Gastrocnemius medialis (tissue), 4 donors: ENCODE measurements around the gene GPA33. TPM values are rescaled to one million over a fixed set of nuclear protein-coding genes. Genes with fewer than 3 reads are reported as not detected.

ENCODE experiments used
- ATAC-seq, 2 donors: fragments of 150-250 bp; one replicate each; pipeline ENCODE4 v1.9.1; 2016
- DNase-seq, 2 donors: peaks; one replicate each; pipeline ENCODE4 v3.0.0-alpha.2; 2019
- H3K27ac ChIP-seq, 4 donors: fragments of 200-600 bp; sonication (generic); 1 replicate in 1 of 4; 2 replicates in 3 of 4; pipeline ENCODE4 v1.5.1; 2016 to 2018; ENCODE audit warnings: mild to moderate bottlenecking in 2 of 4, moderate library complexity in 1 of 4
- H3K27me3 ChIP-seq, 3 donors: fragments of 200-600 bp; sonication (generic) in 2 of 3; 1 replicate in 1 of 3; 2 replicates in 2 of 3; pipeline versions ENCODE4 v1.5.1 to v1.6.0; 2016 to 2019; ENCODE audit warnings: mild to moderate bottlenecking in 1 of 3, moderate library complexity in 1 of 3
- H3K36me3 ChIP-seq, 2 donors: fragments of 200-600 bp; sonication (generic) in 1 of 2; one replicate each; pipeline ENCODE4 v1.5.1; 2017 to 2018
- H3K4me1 ChIP-seq, 2 donors: fragments of 200-600 bp; sonication (generic) in 1 of 2; one replicate each; pipeline ENCODE4 v1.5.1; 2016 to 2017; ENCODE audit warnings: mild to moderate bottlenecking in 2 of 2
- H3K4me3 ChIP-seq, 4 donors: fragments of 200-600 bp; sonication (generic) in 3 of 4; 1 replicate in 1 of 4; 2 replicates in 3 of 4; pipeline ENCODE4 v1.5.1; 2016 to 2019; ENCODE audit warnings: mild to moderate bottlenecking in 2 of 4
- H3K9me3 ChIP-seq, 3 donors: fragments of 200-600 bp; sonication (generic) in 2 of 3; 1 replicate in 1 of 3; 2 replicates in 2 of 3; pipeline ENCODE4 v1.5.1; 2016 to 2019
- POLR2A ChIP-seq, 2 donors: fragments of 450-650 bp; IDR thresholded peaks; one replicate each; pipeline ENCODE4 v1.6.1; 2017; ENCODE audit warnings: antibody characterized with exemption in 2 of 2, mild to moderate bottlenecking in 2 of 2, moderate library complexity in 2 of 2
- in situ Hi-C, 4 donors: fragments of 200-750 bp; cut with MboI; loops; one replicate each; pipeline versions ENCODE4 v1.15.0 to v1.8.0; 2017; ENCODE audit warnings: low sequenced_read_pairs in 4 of 4
- intact Hi-C: fragments of 100-400 bp; cut with DNase I; formaldehyde crosslinking; loops from one replicate; pipeline ENCODE4 v1.15.1; 2023; ENCODE audit warnings: low total_unique reads
- total RNA-seq, 4 donors: library from RNA; depleted of rRNA; stranded (reverse); fragments of >200 nt; gene quantifications; one replicate each; pipeline versions ENCODE4 v1.1.0 to v1.2.3, GENCODE V29; 2016
- TF ChIP-seq, protein P1 (sequence below), 5 experiments: fragments of 450-650 bp in 3 of 5; fragments of 200-600 bp in 2 of 5; sonication (generic) in 2 of 5; IDR thresholded peaks in 4 of 5; conservative IDR thresholded peaks in 1 of 5; 1 replicate in 4 of 5; 2 replicates in 1 of 5; pipeline ENCODE4 v1.5.1; 2016 to 2019; ENCODE audit warnings: antibody characterized with exemption in 5 of 5, mild to moderate bottlenecking in 3 of 5, moderate library complexity in 3 of 5

GPA33 gene
- total RNA-seq, 4 donors from 2014 or later = 1.9 TPM; not detected in 3

DNA sequence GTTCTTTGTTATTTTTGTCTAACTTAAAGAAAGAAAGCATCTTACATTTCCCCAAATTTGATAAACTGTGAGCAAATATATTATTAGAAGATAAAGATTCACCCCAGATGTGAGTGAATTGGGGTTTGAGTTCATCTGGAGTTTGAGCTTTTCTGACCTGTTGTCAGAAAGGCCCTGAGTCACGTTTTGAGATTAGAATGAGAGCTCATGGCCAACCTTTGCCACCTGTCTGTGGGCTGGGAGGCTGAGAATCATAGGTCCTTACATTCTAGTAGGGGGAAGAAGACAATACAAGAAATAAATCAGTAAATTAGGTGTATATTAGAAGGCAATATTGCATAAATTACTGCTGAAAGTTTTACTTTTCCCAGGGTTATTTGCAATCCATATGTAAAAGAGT is 26.0 kb upstream of the GPA33 start:
- H3K4me3 ChIP-seq = no peak overlapping the region
- H3K36me3 ChIP-seq = peaks cover 0 to 47% of the 10 kb centered on the region in 2 donors
- H3K9me3 ChIP-seq = no peaks in the 10 kb centered on the region
- DNase-seq = no peak
- H3K27ac ChIP-seq = peak overlapping the region; percentile 58 to 83 (median 70)
- TF ChIP-seq, protein P1, sequence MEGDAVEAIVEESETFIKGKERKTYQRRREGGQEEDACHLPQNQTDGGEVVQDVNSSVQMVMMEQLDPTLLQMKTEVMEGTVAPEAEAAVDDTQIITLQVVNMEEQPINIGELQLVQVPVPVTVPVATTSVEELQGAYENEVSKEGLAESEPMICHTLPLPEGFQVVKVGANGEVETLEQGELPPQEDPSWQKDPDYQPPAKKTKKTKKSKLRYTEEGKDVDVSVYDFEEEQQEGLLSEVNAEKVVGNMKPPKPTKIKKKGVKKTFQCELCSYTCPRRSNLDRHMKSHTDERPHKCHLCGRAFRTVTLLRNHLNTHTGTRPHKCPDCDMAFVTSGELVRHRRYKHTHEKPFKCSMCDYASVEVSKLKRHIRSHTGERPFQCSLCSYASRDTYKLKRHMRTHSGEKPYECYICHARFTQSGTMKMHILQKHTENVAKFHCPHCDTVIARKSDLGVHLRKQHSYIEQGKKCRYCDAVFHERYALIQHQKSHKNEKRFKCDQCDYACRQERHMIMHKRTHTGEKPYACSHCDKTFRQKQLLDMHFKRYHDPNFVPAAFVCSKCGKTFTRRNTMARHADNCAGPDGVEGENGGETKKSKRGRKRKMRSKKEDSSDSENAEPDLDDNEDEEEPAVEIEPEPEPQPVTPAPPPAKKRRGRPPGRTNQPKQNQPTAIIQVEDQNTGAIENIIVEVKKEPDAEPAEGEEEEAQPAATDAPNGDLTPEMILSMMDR (IDR thresholded peaks at IDR 0.05 in 4 of 5, conservative IDR thresholded peaks at IDR 0.05 in 1 of 5) = no peak
- TF ChIP-seq POLR2A (IDR thresholded peaks at IDR 0.05) = no peak
- H3K4me1 ChIP-seq = peaks cover 11 to 29% of the 10 kb centered on the region in 2 donors
- peak; percentile 72 to 77 for ATAC-seq
- intact Hi-C loops = loop anchor here (5.0 kb wide), 1 partner anchor 34 kb away; no protein-coding TSS in a partner anchor
- in situ Hi-C loops = no loop called here
- H3K27me3 ChIP-seq = no peaks in the 10 kb centered on the region

DNA sequence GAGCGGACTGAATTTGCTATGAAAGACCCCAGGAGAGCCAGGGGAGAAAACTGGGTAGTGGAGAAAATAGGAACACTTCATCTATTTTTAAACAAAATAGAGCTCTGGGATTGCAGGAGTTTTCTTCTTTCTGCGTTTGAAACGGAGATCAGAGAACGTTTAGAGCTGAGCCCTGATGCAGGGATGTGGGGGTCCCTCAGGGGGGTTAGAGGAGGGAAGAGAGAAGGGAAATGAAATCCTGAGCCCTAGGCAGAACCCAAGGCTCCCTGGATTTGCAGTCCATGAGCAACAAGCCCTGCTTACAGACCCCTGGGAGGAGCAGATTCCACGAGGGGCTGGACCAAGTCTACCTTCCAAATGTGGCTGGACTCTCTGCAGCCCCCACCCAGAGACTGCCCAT is 25.5 kb upstream of the GPA33 start:
- no peak for DNase-seq
- intact Hi-C loops = loop anchor here (5.0 kb wide), 1 partner anchor 33 kb away; no protein-coding TSS in a partner anchor
- peak overlapping the region; percentile 58 to 83 (median 70) for H3K27ac ChIP-seq
- H3K27me3 ChIP-seq = no peaks in the 10 kb centered on the region
- peaks cover 0 to 47% of the 10 kb centered on the region in 2 donors for H3K36me3 ChIP-seq
- TF ChIP-seq, protein P1 (IDR thresholded peaks at IDR 0.05 in 4 of 5, conservative IDR thresholded peaks at IDR 0.05 in 1 of 5) = no peak
- TF ChIP-seq POLR2A (IDR thresholded peaks at IDR 0.05) = no peak
- no peak for ATAC-seq
- no peaks in the 10 kb centered on the region for H3K9me3 ChIP-seq
- no peak overlapping the region for H3K4me3 ChIP-seq
- in situ Hi-C loops = no loop called here
- peaks cover 11 to 30% of the 10 kb centered on the region in 2 donors for H3K4me1 ChIP-seq

DNA sequence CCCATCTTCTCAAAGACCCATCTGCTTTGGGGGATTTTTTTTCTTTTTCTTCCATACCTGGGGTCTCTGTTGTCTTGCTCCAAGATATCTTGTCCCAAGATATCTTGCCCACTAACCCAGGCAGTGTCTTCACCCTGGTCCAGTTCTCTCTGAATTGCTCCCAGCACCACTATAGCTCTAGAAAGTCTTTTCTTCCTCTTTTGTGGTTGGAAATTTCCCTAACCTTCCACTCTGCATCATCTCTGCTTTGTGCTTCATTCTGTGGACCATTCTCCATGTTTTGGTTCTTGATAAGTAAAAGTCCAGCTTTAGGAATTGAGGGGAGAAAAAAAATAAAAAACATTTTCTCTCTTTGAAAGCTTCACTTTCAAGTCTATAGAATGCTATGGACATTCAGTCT is 24.5 kb upstream of the GPA33 start:
- intact Hi-C loops (loop anchor here (5.0 kb wide), 1 partner anchor 32 kb away; no protein-coding TSS in a partner anchor), in situ Hi-C loops (no loop called here)
- TF ChIP-seq POLR2A (IDR thresholded peaks at IDR 0.05) = no peak
- TF ChIP-seq, protein P1 (IDR thresholded peaks at IDR 0.05 in 4 of 5, conservative IDR thresholded peaks at IDR 0.05 in 1 of 5) = no peak

DNA sequence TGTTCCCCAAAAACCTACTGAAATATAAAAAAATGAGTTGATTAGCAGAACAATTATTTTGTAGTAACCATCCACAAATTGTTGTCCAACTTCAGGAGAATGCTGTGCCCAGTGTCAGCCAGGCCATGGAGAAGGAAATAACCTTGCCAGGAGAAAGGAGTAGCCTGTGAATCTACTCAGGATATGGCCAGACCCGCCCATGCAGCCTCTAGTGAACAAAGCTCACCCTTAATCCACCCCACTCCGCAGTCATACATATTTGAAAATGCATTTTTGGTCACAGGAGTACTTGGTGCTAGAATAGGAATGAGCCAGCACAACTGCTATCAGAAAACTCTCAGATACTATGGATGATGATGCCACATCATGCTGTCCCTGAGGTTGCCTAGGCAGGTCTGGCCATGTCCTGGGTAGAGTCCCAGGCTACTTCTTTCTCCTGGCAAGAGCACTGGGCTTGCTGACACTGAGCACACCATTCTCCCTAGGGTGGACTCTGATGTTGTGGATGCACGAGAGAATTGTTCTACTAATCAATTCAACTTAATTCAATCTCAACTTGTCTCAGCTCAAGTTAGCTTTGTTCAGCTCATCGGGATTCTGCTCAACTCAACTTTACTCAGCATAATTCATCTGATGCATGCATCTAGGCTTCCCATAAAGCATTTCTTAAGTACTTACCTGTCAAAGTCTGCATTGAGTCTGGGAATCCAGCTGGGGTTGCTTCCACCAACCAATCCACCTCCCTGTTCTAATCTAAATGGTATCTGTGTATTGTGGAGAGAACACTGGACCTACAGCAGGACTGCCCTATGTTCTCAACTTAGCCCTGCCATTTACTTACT is 21.9 kb upstream of the GPA33 start:
- ATAC-seq (no peak), DNase-seq (no peak)
- Histone ChIP-seq H3K4me1 (peaks cover 30 to 41% of the 10 kb centered on the region in 2 donors), H3K27ac (peak overlapping the region; percentile 10 to 56 (median 30)), H3K36me3 (peaks cover 0 to 11% of the 10 kb centered on the region in 2 donors), H3K4me3 (no peak overlapping the region), H3K27me3 (no peaks in the 10 kb centered on the region), H3K9me3 (no peaks in the 10 kb centered on the region)
- intact Hi-C loops = no loop called here
- TF ChIP-seq POLR2A (IDR thresholded peaks at IDR 0.05) = no peak
- TF ChIP-seq, protein P1 (IDR thresholded peaks at IDR 0.05 in 4 of 5, conservative IDR thresholded peaks at IDR 0.05 in 1 of 5) = no peak
- in situ Hi-C loops = no loop called here

More for the DNA sequence above, 24.5 kb upstream of the GPA33 start:
- DNase-seq = no peak
- H3K27me3 ChIP-seq = no peaks in the 10 kb centered on the region
- peaks cover 11 to 32% of the 10 kb centered on the region in 2 donors for H3K4me1 ChIP-seq
- no peaks in the 10 kb centered on the region for H3K9me3 ChIP-seq
- H3K4me3 ChIP-seq = no peak overlapping the region
- ATAC-seq = no peak
- H3K36me3 ChIP-seq = peaks cover 0 to 37% of the 10 kb centered on the region in 2 donors
- peak overlapping the region in 3 of 4 donors; percentile 58 to 83 (median 78) for H3K27ac ChIP-seq
